ENCODE results near the gene RFPL2. TPM values are rescaled to one million over a fixed set of nuclear protein-coding genes. Genes with fewer than 3 reads are reported as not detected.
"Not testable (repeated sequence)": the region's sequence is repeated elsewhere in the genome, so short reads cannot be mapped to it uniquely, and the experiment has no call there.

RFPL2 gene
- polyA plus RNA-seq, 1 donor: 0.21 TPM

DNA sequence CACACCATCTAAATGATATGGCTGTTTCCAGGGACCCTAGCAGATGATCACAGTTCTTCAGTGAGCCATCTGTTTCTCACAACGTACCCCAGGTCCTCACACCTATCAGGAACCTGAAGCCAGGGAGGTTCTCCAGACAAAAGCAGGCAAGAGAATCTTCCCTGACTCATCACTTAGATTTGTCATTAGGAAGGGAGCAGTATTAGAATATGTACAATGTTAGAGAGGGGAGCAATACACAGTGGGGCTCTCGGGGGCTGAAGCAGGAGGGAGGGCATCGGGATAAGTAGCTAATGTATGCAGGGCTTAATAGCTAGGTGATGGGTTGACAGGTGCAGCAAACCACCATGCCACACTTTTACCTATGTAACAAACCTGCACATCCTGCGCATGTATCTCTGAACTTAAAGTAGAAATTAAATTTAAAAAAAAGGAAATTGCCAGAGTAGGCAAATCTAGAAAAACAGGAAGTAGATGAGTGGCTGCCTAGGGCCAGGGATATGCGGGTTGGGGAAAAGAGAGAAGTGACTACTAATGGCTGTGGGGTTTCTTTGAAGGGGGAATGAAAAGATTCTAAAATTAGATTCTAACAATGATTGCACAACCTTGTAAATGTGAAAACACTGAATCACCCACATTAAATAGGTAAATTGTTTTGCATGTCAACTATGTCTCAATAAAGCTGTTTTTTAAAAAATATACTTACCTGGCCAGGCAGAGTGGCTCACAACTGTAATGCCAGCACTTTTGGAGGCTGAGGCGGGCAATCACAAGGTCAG is 60.2 kb downstream of the RFPL2 start:
- no peaks in the 10 kb centered on the region for H3K9me3 ChIP-seq (ENCODE audit: control insufficient read depth, low read depth, low read length)
- 90% methylated on average over 2 of the region's 6 CpGs for WGBS (ENCODE audit: insufficient coverage, low lambda C conversion rate)
- no peaks in the 10 kb centered on the region for H3K4me1 ChIP-seq (ENCODE audit: control insufficient read depth, insufficient read depth, low read length)
- no peaks in the 10 kb centered on the region for H3K36me3 ChIP-seq (ENCODE audit: control insufficient read depth, insufficient read depth, low read length)
- no peak overlapping the region for H3K4me3 ChIP-seq (ENCODE audit: low read length)
- H3K27ac ChIP-seq (ENCODE audit: low read length): no peak overlapping the region
- no peak for DNase-seq
- H3K27me3 ChIP-seq (ENCODE audit: control insufficient read depth, insufficient read depth, low read length): no peaks in the 10 kb centered on the region

DNA sequence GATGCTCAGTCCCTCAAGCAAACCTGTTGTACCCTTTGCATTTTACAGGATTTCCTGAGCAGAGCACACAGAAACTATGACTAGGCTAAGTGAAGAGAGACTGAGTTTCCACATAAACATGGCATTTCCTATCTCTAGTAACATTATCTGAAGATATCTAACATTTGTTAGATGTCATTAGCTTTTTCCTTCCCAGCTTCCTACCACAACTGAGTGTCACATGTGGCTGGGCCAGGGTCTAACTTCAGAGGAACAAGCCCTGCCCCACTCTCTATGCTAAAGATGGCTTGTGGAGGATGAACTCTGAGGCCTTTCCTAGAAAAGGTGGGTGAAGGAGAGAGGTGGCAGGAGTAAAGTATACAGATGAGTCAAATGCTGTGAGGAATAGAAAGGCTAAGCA is 62.3 kb downstream of the RFPL2 start:
- Histone ChIP-seq H3K27me3 (ENCODE audit: control insufficient read depth, insufficient read depth, low read length) (no peaks in the 10 kb centered on the region), H3K9me3 (ENCODE audit: control insufficient read depth, low read depth, low read length) (no peaks in the 10 kb centered on the region), H3K4me3 (ENCODE audit: low read length) (no peak overlapping the region), H3K36me3 (ENCODE audit: control insufficient read depth, insufficient read depth, low read length) (no peaks in the 10 kb centered on the region), H3K27ac (ENCODE audit: low read length) (no peak overlapping the region), H3K4me1 (ENCODE audit: control insufficient read depth, insufficient read depth, low read length) (no peaks in the 10 kb centered on the region)
- DNase-seq: no peak

DNA sequence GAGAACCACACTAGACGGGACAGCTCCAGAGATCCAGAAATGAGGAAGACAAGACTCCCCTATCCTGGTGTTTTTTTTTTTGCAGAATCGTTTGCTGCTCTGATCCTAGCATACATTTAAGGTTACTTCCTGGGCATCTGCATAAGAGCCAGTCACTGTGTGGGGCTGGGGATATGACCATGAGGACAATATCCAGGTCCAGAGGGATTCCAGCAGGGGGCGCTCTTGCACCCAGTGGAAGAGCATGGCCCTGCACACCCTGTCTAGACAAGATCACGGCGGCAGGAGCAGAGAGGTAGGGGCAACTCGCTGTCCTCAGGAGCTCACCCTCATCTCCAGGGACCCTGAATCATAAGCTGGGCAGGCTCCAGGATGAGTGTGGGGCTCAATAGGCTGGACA is 64.2 kb downstream of the RFPL2 start:
- no CpG with 5 or more reads among the region's 6 CpGs for WGBS (ENCODE audit: insufficient coverage, low lambda C conversion rate)
- not testable (repeated sequence) for H3K4me1 ChIP-seq (ENCODE audit: control insufficient read depth, insufficient read depth, low read length); H3K4me3 ChIP-seq (ENCODE audit: low read length); H3K27ac ChIP-seq (ENCODE audit: low read length); H3K9me3 ChIP-seq (ENCODE audit: control insufficient read depth, low read depth, low read length); DNase-seq; H3K36me3 ChIP-seq (ENCODE audit: control insufficient read depth, insufficient read depth, low read length); H3K27me3 ChIP-seq (ENCODE audit: control insufficient read depth, insufficient read depth, low read length)

Other genes with a start within 250 kb of the RFPL2 start
- gene SLC5A1, start 161.8 kb downstream of the RFPL2 start, polyA plus RNA-seq: 166 TPM
- 0.21 TPM for gene C22orf42, start 45.8 kb downstream of the RFPL2 start, polyA plus RNA-seq
- 2.6 TPM for gene SLC5A4, start 50.3 kb upstream of the RFPL2 start, polyA plus RNA-seq
- 0.04 TPM for gene RFPL3, start 152.8 kb upstream of the RFPL2 start, polyA plus RNA-seq
- 80.0 TPM for gene RTCB, start 207.2 kb upstream of the RFPL2 start, polyA plus RNA-seq

All from large intestine (tissue), 3 donors.